Measurements from ENCODE around the gene STON1.

STON1 gene

DNA sequence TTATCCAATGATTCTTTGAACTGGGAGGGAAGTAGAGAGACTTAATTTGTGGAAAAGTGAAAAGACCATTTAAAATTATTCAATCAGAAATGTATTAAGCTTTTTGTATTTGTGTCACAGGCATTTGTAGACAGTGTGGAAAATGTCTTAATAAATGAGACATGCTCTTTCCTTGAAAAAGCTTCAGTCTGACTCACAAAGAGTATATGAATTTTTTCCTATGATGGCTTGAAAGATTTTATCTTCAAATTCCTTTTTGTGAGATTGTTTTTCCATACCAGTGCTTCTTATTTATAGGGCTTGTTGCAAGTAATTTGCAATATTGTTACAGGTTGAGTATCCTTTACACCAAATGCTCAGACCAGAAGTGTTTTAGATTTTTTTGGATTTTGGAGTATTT, 39.5 kb downstream of the STON1 start:
- TF ChIP-seq NFIC (IDR thresholded peaks at IDR 0.05) (no peak), TAF1 (IDR thresholded peaks at IDR 0.05; ENCODE audit: low read depth) (no peak), FOXM1 (IDR thresholded peaks at IDR 0.05; ENCODE audit: borderline replicate concordance, low read depth) (no peak)

GRCh38 chr2:48572816-48573215, 42.9 kb downstream of the STON1 start:
- TF ChIP-seq EGR1 (IDR thresholded peaks at IDR 0.05) = no peak
- TF ChIP-seq MAX (IDR thresholded peaks at IDR 0.05) = no peak
- no peak for TF ChIP-seq REST (IDR thresholded peaks at IDR 0.05; ENCODE audit: low read depth)
- TF ChIP-seq TAF1 (IDR thresholded peaks at IDR 0.05; ENCODE audit: low read depth) = no peak
- no peak for TF ChIP-seq FOXM1 (IDR thresholded peaks at IDR 0.05; ENCODE audit: borderline replicate concordance, low read depth)
- TF ChIP-seq CEBPB (IDR thresholded peaks at IDR 0.05) = no peak
- TF ChIP-seq EP300 (IDR thresholded peaks at IDR 0.05; ENCODE audit: borderline replicate concordance) = no peak
- no peak for TF ChIP-seq TEAD4 (IDR thresholded peaks at IDR 0.05)
- no peak for TF ChIP-seq YY1 (IDR thresholded peaks at IDR 0.05; ENCODE audit: low read depth)
- no peak for TF ChIP-seq NFIC (IDR thresholded peaks at IDR 0.05)
- no peak for TF ChIP-seq RAD21 (IDR thresholded peaks at IDR 0.05; ENCODE audit: low read depth)
- TF ChIP-seq, protein P1, sequence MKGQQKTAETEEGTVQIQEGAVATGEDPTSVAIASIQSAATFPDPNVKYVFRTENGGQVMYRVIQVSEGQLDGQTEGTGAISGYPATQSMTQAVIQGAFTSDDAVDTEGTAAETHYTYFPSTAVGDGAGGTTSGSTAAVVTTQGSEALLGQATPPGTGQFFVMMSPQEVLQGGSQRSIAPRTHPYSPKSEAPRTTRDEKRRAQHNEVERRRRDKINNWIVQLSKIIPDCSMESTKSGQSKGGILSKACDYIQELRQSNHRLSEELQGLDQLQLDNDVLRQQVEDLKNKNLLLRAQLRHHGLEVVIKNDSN (IDR thresholded peaks at IDR 0.05) = no peak
- no peak for TF ChIP-seq CREB1 (IDR thresholded peaks at IDR 0.05; ENCODE audit: low read depth)
- TF ChIP-seq TCF12 (IDR thresholded peaks at IDR 0.05; ENCODE audit: low read depth) = no peak
- TF ChIP-seq ZBTB7A (IDR thresholded peaks at IDR 0.05; ENCODE audit: low read depth) = no peak

DNA sequence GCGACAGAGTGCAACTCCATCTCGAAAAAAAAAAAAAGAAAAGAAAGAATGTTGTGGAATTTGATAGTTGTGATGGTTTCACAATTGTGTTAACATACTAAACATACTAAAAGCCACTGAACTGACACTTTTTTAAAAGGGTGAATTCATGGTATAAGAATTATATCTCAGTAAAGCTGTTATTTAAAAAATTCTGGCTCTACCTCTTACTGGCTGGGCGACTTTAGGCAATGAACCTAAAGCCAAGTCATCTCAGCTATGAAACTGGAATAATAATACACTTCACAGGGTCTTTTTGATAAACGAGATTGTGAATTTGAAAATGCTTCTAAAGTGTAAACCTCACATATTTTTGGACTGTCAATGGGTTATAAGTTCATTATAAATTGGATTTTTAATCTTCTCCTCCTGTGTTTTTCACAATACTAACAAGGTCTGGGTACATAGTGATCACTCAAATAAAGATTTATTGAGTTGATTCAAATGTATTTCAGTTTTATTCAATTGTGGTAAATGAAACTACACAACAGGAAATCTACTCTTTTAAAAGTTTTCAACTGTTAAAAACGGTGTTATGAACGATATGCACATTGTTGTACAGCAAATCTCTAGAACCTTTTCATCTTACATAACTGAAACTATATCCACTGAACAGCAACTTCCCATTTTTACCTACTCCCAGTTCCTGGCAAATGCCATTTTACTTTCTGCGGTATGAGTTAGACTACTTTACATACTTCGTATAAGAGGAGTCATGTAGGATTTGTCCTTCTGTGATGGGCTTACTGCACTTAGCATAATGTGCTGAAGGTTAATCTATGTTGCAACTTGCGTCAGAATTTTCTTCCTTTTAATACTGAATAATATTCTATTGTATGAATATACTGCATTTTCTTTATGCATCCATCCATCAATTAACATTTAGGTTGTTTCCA, 44.7 kb downstream of the STON1 start:
- TF ChIP-seq, protein P1 (IDR thresholded peaks at IDR 0.05) = no peak
- TF ChIP-seq RAD21 (IDR thresholded peaks at IDR 0.05; ENCODE audit: low read depth) (no peak), MAX (IDR thresholded peaks at IDR 0.05) (no peak), EGR1 (IDR thresholded peaks at IDR 0.05) (no peak), FOXM1 (IDR thresholded peaks at IDR 0.05; ENCODE audit: borderline replicate concordance, low read depth) (no peak), EP300 (IDR thresholded peaks at IDR 0.05; ENCODE audit: borderline replicate concordance) (no peak), TCF12 (IDR thresholded peaks at IDR 0.05; ENCODE audit: low read depth) (no peak), REST (IDR thresholded peaks at IDR 0.05; ENCODE audit: low read depth) (no peak), TEAD4 (IDR thresholded peaks at IDR 0.05) (no peak), TAF1 (IDR thresholded peaks at IDR 0.05; ENCODE audit: low read depth) (no peak), ZBTB7A (IDR thresholded peaks at IDR 0.05; ENCODE audit: low read depth) (no peak), CREB1 (IDR thresholded peaks at IDR 0.05; ENCODE audit: low read depth) (no peak), CEBPB (IDR thresholded peaks at IDR 0.05) (no peak), NFIC (IDR thresholded peaks at IDR 0.05) (no peak)

- no peak for TF ChIP-seq CEBPB (IDR thresholded peaks at IDR 0.05)
- no peak for TF ChIP-seq EP300 (IDR thresholded peaks at IDR 0.05; ENCODE audit: borderline replicate concordance)
- no peak for TF ChIP-seq YY1 (IDR thresholded peaks at IDR 0.05; ENCODE audit: low read depth)
- no peak for TF ChIP-seq EGR1 (IDR thresholded peaks at IDR 0.05)
- no peak for TF ChIP-seq REST (IDR thresholded peaks at IDR 0.05; ENCODE audit: low read depth)
Measured at GRCh38 chr2:48578313-48578712, 48.4 kb downstream of the STON1 start.
